Breast epithelium (tissue), 4 donors: ENCODE results near the gene SDK1. TPM values are rescaled to one million over a fixed set of nuclear protein-coding genes. Genes with fewer than 3 reads are reported as not detected.
A peak's percentile ranks its signal among the peaks of the same experiment; 100 is the strongest.

Experiments used
- DNase-seq, 2 donors: peaks; one replicate each; pipeline ENCODE4 v3.0.0-alpha.2; 2019; ENCODE audit warnings: low spot score in 2 of 2
- H3K27ac ChIP-seq, 2 donors: fragments of 200-600 bp; sonication (generic) in 1 of 2; one replicate each; pipeline ENCODE4 v1.5.1; 2016 to 2019; ENCODE audit warnings: mild to moderate bottlenecking in 1 of 2
- H3K27me3 ChIP-seq, 2 donors: fragments of 200-600 bp; sonication (generic) in 1 of 2; one replicate each; pipeline versions ENCODE4 v1.5.1 to v1.6.0; 2017 to 2019; ENCODE audit warnings: control low read depth in 1 of 2, mild to moderate bottlenecking in 1 of 2
- H3K36me3 ChIP-seq: fragments of 200-600 bp; one replicate; pipeline ENCODE4 v1.5.1; 2019
- H3K4me1 ChIP-seq, 2 donors: fragments of 200-600 bp; sonication (generic); one replicate each; pipeline ENCODE4 v1.5.1; 2016 to 2019; ENCODE audit warnings: control low read depth in 1 of 2
- H3K4me3 ChIP-seq, 3 donors: fragments of 200-600 bp; sonication (generic); 1 replicate in 2 of 3; 2 replicates in 1 of 3; pipeline ENCODE4 v1.5.1; 2016 to 2019; ENCODE audit warnings: mild to moderate bottlenecking in 3 of 3, moderate library complexity in 2 of 3
- H3K9me3 ChIP-seq, 2 donors: fragments of 200-600 bp; sonication (generic) in 1 of 2; one replicate each; pipeline ENCODE4 v1.5.1; 2016 to 2019; ENCODE audit warnings: control low read depth in 1 of 2
- CTCF ChIP-seq, 3 donors: fragments of 450-650 bp; IDR thresholded peaks; one replicate each; pipeline ENCODE4 v1.5.1; 2016 to 2017; ENCODE audit warnings: antibody characterized with exemption in 3 of 3, mild to moderate bottlenecking in 3 of 3, moderate library complexity in 3 of 3
- POLR2A ChIP-seq: fragments of 450-650 bp; IDR thresholded peaks from one replicate; pipeline ENCODE4 v1.6.1; 2016; ENCODE audit warnings: antibody characterized with exemption, mild to moderate bottlenecking, moderate library complexity
- POLR2AphosphoS5 ChIP-seq, 3 donors: sonication (generic); formaldehyde crosslinking; IDR thresholded peaks; one replicate each; pipeline ENCODE4 v1.6.1; 2017; ENCODE audit warnings: antibody characterized with exemption in 3 of 3
- intact Hi-C: fragments of 100-400 bp; cut with DNase I; formaldehyde crosslinking; loops from one replicate; pipeline ENCODE4 v1.15.1; 2023; ENCODE audit warnings: low total_unique reads
- total RNA-seq, 3 donors: library from RNA; depleted of rRNA; stranded (reverse); fragments of >200 nt; gene quantifications; one replicate each; pipeline ENCODE4 v1.1.0, GENCODE V29; 2016

The SDK1 gene
- total RNA-seq, 3 donors from 2014 or later = 3.7 to 18.2 (median 6.6) TPM

- Histone ChIP-seq H3K4me3 (no peak overlapping the region), H3K27ac (no peak overlapping the region), H3K36me3 (no peaks in the 10 kb centered on the region), H3K27me3 (no peaks in the 10 kb centered on the region), H3K9me3 (no peaks in the 10 kb centered on the region), H3K4me1 (no peaks in the 10 kb centered on the region)
- TF ChIP-seq POLR2A = no peak
- no peak for TF ChIP-seq CTCF (IDR thresholded peaks at IDR 0.05)
- no peak for TF ChIP-seq POLR2AphosphoS5 (IDR thresholded peaks at IDR 0.05)
- intact Hi-C loops = no loop called here
- no peak for DNase-seq
Observed at GRCh38 chr7:3264693-3265339, 36.2 kb upstream of the SDK1 start.

GRCh38 chr7:3265388-3265787 is 35.7 kb upstream of the SDK1 start:
- no peaks in the 10 kb centered on the region for H3K9me3 ChIP-seq
- no peak for TF ChIP-seq POLR2AphosphoS5 (IDR thresholded peaks at IDR 0.05)
- no peaks in the 10 kb centered on the region for H3K36me3 ChIP-seq
- no peak overlapping the region for H3K4me3 ChIP-seq
- DNase-seq = no peak
- intact Hi-C loops = no loop called here
- no peaks in the 10 kb centered on the region for H3K4me1 ChIP-seq
- H3K27me3 ChIP-seq = no peaks in the 10 kb centered on the region
- no peak overlapping the region for H3K27ac ChIP-seq

- no peak for TF ChIP-seq POLR2A
- TF ChIP-seq CTCF (IDR thresholded peaks at IDR 0.05) = no peak
- TF ChIP-seq POLR2AphosphoS5 (IDR thresholded peaks at IDR 0.05) = no peak
- Histone ChIP-seq H3K4me1 (no peaks in the 10 kb centered on the region), H3K36me3 (no peaks in the 10 kb centered on the region), H3K9me3 (no peaks in the 10 kb centered on the region), H3K27me3 (no peaks in the 10 kb centered on the region), H3K27ac (no peak overlapping the region), H3K4me3 (no peak overlapping the region)
- intact Hi-C loops = no loop called here
- no peak for DNase-seq
Observed at GRCh38 chr7:3266240-3266639, 34.8 kb upstream of the SDK1 start.

- H3K27ac ChIP-seq = peak overlapping the region in 1 of 2 donors; percentile 19
- no peak for TF ChIP-seq POLR2A
- no peak for TF ChIP-seq CTCF (IDR thresholded peaks at IDR 0.05)
- TF ChIP-seq POLR2AphosphoS5 (IDR thresholded peaks at IDR 0.05) = no peak
- H3K27me3 ChIP-seq = no peaks in the 10 kb centered on the region
- intact Hi-C loops = no loop called here
- no peaks in the 10 kb centered on the region for H3K4me1 ChIP-seq
- no peaks in the 10 kb centered on the region for H3K36me3 ChIP-seq
- H3K9me3 ChIP-seq = no peaks in the 10 kb centered on the region
- no peak overlapping the region for H3K4me3 ChIP-seq
- no peak for DNase-seq
Observed at GRCh38 chr7:3267966-3268690, 32.9 kb upstream of the SDK1 start.

- DNase-seq = no peak
- H3K36me3 ChIP-seq = no peaks in the 10 kb centered on the region
- no peaks in the 10 kb centered on the region for H3K4me1 ChIP-seq
- no peaks in the 10 kb centered on the region for H3K9me3 ChIP-seq
- H3K27ac ChIP-seq = no peak overlapping the region
- no peaks in the 10 kb centered on the region for H3K27me3 ChIP-seq
- no peak for TF ChIP-seq CTCF (IDR thresholded peaks at IDR 0.05)
- TF ChIP-seq POLR2A = no peak
- intact Hi-C loops = no loop called here
- no peak overlapping the region for H3K4me3 ChIP-seq
Observed at GRCh38 chr7:3270362-3270761, 30.7 kb upstream of the SDK1 start.
